ENCODE measurements around the gene MAP2. TPM values are rescaled to one million over a fixed set of nuclear protein-coding genes. Genes with fewer than 3 reads are reported as not detected.

MAP2 gene
- total RNA-seq, 4 donors from 2014 or later: 5.1 to 16.6 (median 7.7) TPM

DNA sequence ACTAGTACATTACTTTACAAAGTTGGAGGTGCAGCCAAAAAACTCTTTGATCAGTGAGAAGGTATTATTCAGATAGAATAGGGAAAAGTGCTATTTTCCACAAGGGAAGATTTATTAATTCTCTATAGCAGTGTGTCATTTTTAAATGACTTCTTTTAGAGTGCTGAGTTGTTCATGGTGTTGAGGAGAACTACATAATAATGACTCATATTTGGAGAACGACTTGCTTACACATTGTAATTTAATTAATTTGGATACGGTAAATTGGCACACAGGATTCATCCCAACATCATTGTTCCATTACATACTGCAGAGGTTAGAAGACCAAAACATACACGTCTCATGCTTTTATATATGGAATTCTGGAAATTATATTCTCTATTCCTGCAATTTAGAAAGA lies 22.1 kb upstream of the MAP2 start:
- no peak for TF ChIP-seq CTCF (IDR thresholded peaks at IDR 0.05; ENCODE audit: low read depth)

DNA sequence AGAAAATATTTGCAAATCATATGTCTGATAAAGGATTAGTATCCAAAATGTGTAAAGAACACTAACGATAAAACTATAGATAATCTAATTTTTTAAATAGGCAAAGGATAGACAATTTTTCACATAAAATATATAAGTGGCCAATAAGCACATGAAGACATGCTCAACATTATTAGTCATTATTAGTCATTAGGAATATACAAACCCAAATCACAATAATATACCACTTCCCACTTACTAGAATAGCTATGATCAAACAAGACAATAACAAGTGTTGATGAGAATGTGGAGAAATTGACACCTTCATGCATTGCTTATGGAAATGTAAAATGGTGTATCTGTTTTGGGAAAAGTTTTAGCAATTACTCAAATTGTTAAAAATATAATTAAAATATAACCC lies 12.6 kb upstream of the MAP2 start:
- TF ChIP-seq CTCF (IDR thresholded peaks at IDR 0.05; ENCODE audit: low read depth): no peak

GRCh38 chr2:209411718-209412117 lies 12.1 kb upstream of the MAP2 start:
- TF ChIP-seq CTCF (IDR thresholded peaks at IDR 0.05; ENCODE audit: low read depth): no peak

- TF ChIP-seq CTCF (IDR thresholded peaks at IDR 0.05; ENCODE audit: low read depth): no peak
Measured at GRCh38 chr2:209413311-209414014, 10.4 kb upstream of the MAP2 start.

DNA sequence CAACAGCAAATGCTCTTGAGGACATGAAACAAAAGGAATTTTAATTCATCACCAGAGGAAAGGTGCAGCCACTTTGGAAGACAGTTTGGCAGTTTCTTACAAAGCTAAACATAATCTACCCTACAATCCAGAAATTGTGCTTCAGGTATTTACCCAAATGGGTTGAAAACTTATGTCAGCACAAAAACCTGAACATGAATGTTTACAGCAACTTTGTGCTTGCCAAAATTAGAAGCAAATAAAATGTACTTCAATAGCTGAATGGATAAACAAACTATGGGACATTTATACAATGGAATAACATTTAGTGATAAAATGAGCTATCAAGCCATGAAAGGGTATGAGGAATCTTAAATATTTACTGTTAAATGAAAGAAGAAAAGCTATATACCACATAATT lies 6.9 kb upstream of the MAP2 start:
- no peak for TF ChIP-seq CTCF (IDR thresholded peaks at IDR 0.05; ENCODE audit: low read depth)

GRCh38 chr2:209422191-209422754 lies 1.6 kb upstream of the MAP2 start:
- no peak for TF ChIP-seq CTCF (IDR thresholded peaks at IDR 0.05; ENCODE audit: low read depth)

GRCh38 chr2:209424199-209424701 lies 403 bp downstream of the MAP2 start:
- no peak for TF ChIP-seq CTCF (IDR thresholded peaks at IDR 0.05; ENCODE audit: low read depth)

Data from subcutaneous adipose tissue (tissue), 4 donors.